Uterus (tissue), 4 donors: Measurements from ENCODE around the gene ZNF598. TPM values are rescaled to one million over a fixed set of nuclear protein-coding genes. Genes with fewer than 3 reads are reported as not detected.
A peak's percentile ranks its signal among the peaks of the same experiment; 100 is the strongest.

Source experiments
- DNase-seq, 2 donors: peaks; one replicate each; pipeline ENCODE4 v3.0.0-alpha.2; 2019 to 2020
- H3K27ac ChIP-seq, 2 donors: fragments of 200-600 bp; sonication (generic); 1 replicate in 1 of 2; 2 replicates in 1 of 2; pipeline ENCODE4 v1.5.1; 2016 to 2018
- H3K27me3 ChIP-seq, 2 donors: fragments of 200-600 bp; sonication (generic); one replicate each; pipeline ENCODE4 v1.5.1; 2018 to 2019; ENCODE audit warnings: control low read depth in 1 of 2
- H3K36me3 ChIP-seq, 2 donors: fragments of 200-600 bp; sonication (generic); one replicate each; pipeline ENCODE4 v1.5.1; 2019; ENCODE audit warnings: control low read depth in 1 of 2
- H3K4me1 ChIP-seq, 2 donors: fragments of 200-600 bp; sonication (generic); one replicate each; pipeline ENCODE4 v1.5.1; 2018 to 2019; ENCODE audit warnings: control low read depth in 1 of 2
- H3K4me3 ChIP-seq, 2 donors: fragments of 200-600 bp; sonication (generic); 1 replicate in 1 of 2; 2 replicates in 1 of 2; pipeline ENCODE4 v1.5.1; 2018 to 2019; ENCODE audit warnings: mild to moderate bottlenecking in 1 of 2
- H3K9me3 ChIP-seq, 2 donors: fragments of 200-600 bp; sonication (generic); one replicate each; pipeline ENCODE4 v1.5.1; 2019; ENCODE audit warnings: control low read depth in 1 of 2
- POLR2A ChIP-seq, 2 donors: fragments of 450-650 bp; IDR thresholded peaks; one replicate each; pipeline ENCODE4 v1.6.1; 2016; ENCODE audit warnings: antibody characterized with exemption in 2 of 2, mild to moderate bottlenecking in 1 of 2, moderate library complexity in 1 of 2
- intact Hi-C: fragments of 100-400 bp; cut with DNase I; formaldehyde crosslinking; loops from one replicate; pipeline ENCODE4 v1.15.1; 2023; ENCODE audit warnings: low total_unique reads
- total RNA-seq, 4 donors: library from RNA; depleted of rRNA in 3 of 4; stranded (reverse); fragments of >200 nt in 3 of 4; gene quantifications; one replicate each; pipeline versions ENCODE4 v1.1.0 to v1.2.4, GENCODE V29; 2014 to 2023
- TF ChIP-seq, protein P1 (sequence below), 4 experiments: fragments of 200-600 bp in 2 of 4; fragments of 450-650 bp in 2 of 4; sonication (generic) in 2 of 4; IDR thresholded peaks; one replicate each; pipeline ENCODE4 v1.5.1; 2016 to 2019; ENCODE audit warnings: antibody characterized with exemption in 4 of 4, mild to moderate bottlenecking in 2 of 4, moderate library complexity in 1 of 4
- donor health status: DM: yes; HTN: yes; CAD: no.

ZNF598 gene
- total RNA-seq, 4 donors from 2014 or later: 16.9 to 50.0 (median 34.6) TPM

DNA sequence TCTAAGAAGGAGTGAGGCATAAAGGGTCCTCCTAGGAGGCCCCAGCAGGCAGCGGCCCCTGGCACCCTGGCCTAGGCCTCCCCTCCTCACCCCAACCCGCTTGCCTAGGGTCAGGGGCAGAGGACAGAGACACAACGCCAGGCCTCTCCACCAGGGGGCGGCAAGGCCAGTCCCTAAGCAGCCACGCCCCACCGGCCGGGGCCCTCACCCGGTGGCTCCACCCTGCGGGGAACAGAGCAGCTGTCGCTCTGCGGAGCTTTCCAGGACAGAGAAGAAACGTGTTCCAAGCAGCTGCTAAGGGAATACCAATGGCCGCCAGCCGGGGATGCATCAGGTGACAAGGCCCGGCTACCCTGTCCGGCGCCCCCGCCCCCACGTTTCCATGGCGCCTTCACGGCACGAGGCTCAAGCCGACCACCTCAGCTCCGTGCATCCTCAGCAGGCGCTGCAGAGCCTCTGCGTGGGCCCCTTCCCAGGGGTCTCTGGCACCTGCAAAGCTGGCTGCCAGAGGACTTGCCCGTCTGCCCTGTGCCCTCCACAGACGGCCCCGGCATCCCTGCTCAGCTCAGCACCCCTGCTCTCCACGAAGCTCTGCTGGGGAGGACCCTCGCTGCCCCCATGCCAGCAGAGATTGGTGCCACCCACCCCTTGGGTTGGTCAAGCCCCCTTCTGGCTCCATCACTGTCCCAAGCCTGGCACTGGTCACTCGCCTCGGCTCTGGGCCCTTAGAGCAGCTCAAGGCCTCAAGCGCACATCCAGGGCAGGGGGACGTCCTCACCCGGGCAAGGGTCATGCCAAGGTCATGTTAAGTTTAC lies 5.6 kb downstream of the ZNF598 start:
- intact Hi-C loops: no loop called here
- H3K4me1 ChIP-seq: peaks cover 0 to 25% of the 10 kb centered on the region in 2 donors
- no peaks in the 10 kb centered on the region for H3K27me3 ChIP-seq
- H3K9me3 ChIP-seq: no peaks in the 10 kb centered on the region
- H3K27ac ChIP-seq: no peak overlapping the region
- TF ChIP-seq POLR2A (IDR thresholded peaks at IDR 0.05): no peak
- TF ChIP-seq, protein P1, sequence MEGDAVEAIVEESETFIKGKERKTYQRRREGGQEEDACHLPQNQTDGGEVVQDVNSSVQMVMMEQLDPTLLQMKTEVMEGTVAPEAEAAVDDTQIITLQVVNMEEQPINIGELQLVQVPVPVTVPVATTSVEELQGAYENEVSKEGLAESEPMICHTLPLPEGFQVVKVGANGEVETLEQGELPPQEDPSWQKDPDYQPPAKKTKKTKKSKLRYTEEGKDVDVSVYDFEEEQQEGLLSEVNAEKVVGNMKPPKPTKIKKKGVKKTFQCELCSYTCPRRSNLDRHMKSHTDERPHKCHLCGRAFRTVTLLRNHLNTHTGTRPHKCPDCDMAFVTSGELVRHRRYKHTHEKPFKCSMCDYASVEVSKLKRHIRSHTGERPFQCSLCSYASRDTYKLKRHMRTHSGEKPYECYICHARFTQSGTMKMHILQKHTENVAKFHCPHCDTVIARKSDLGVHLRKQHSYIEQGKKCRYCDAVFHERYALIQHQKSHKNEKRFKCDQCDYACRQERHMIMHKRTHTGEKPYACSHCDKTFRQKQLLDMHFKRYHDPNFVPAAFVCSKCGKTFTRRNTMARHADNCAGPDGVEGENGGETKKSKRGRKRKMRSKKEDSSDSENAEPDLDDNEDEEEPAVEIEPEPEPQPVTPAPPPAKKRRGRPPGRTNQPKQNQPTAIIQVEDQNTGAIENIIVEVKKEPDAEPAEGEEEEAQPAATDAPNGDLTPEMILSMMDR (IDR thresholded peaks at IDR 0.05): peak; percentile 71 to 88 (median 82)
- DNase-seq: peak; percentile 71 to 77
- H3K4me3 ChIP-seq: no peak overlapping the region
- H3K36me3 ChIP-seq: no peaks in the 10 kb centered on the region

GRCh38 chr16:2003231-2003826 lies 6.3 kb downstream of the ZNF598 start:
- H3K4me1 ChIP-seq: peaks cover 0 to 25% of the 10 kb centered on the region in 2 donors
- no peaks in the 10 kb centered on the region for H3K9me3 ChIP-seq
- no peak for TF ChIP-seq POLR2A (IDR thresholded peaks at IDR 0.05)
- TF ChIP-seq, protein P1 (IDR thresholded peaks at IDR 0.05): no peak
- intact Hi-C loops: no loop called here
- H3K4me3 ChIP-seq: no peak overlapping the region
- DNase-seq: no peak
- H3K36me3 ChIP-seq: no peaks in the 10 kb centered on the region
- no peak overlapping the region for H3K27ac ChIP-seq
- H3K27me3 ChIP-seq: no peaks in the 10 kb centered on the region

- peaks cover 0 to 18% of the 10 kb centered on the region in 2 donors for H3K4me1 ChIP-seq
- no peak overlapping the region for H3K27ac ChIP-seq
Observed at GRCh38 chr16:2002406-2003230, 7.0 kb downstream of the ZNF598 start.

DNA sequence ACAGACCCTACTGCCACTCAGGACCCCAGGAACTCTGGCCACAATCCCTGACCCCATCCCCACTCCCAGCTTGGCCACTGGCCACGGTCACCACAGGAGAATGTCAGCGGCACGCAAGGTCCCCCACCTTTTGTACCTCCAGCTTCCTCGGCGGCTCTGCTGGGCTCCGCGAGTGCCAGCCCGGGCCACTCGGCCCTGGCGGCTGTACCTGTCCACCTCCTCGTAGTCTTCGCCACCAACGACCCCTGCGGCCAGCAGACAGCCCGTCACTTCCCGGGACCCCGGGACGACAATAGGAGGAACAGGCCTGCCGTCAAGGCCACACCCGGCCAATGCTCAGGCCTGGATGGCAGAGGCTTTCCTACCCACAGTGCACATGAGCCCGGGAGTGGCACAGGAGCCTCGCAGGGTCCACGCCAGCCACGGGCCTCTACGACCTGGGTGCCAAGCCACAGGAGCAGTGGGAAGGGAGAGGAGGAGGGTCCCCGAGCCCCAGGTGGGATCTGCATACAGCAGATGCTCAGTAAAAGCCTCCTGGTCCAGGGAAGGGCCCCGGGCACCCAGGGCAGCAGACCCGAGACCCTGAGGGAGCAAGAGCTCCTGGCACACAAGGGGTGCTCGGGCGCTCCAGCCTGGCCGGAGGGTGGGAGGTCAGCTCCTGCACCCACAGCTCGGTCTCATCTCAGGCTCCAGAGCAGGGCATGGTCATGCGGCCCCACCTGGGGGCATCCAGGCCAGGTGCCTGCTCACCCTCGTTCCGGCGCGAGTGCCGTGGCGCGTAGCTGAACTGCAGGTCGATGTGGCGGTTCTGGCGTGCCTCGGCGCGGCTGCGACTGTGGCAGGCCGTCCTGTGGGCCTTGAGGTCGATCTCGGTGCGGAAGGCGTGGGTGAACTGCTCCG lies 7.9 kb downstream of the ZNF598 start:
- H3K9me3 ChIP-seq: no peaks in the 10 kb centered on the region
- no peaks in the 10 kb centered on the region for H3K36me3 ChIP-seq
- H3K27me3 ChIP-seq: no peaks in the 10 kb centered on the region
- peaks cover 0 to 9% of the 10 kb centered on the region in 2 donors for H3K4me1 ChIP-seq
- no peak for DNase-seq
- intact Hi-C loops: no loop called here
- no peak overlapping the region for H3K27ac ChIP-seq
- no peak for TF ChIP-seq POLR2A (IDR thresholded peaks at IDR 0.05)
- TF ChIP-seq, protein P1 (IDR thresholded peaks at IDR 0.05): no peak
- no peak overlapping the region for H3K4me3 ChIP-seq

More at GRCh38 chr16:2002406-2003230, 7.0 kb downstream of the ZNF598 start:
- TF ChIP-seq POLR2A (IDR thresholded peaks at IDR 0.05): no peak
- Histone ChIP-seq H3K27me3 (no peaks in the 10 kb centered on the region), H3K36me3 (no peaks in the 10 kb centered on the region), H3K9me3 (no peaks in the 10 kb centered on the region), H3K4me3 (no peak overlapping the region)
- intact Hi-C loops: no loop called here
- DNase-seq: no peak

DNA sequence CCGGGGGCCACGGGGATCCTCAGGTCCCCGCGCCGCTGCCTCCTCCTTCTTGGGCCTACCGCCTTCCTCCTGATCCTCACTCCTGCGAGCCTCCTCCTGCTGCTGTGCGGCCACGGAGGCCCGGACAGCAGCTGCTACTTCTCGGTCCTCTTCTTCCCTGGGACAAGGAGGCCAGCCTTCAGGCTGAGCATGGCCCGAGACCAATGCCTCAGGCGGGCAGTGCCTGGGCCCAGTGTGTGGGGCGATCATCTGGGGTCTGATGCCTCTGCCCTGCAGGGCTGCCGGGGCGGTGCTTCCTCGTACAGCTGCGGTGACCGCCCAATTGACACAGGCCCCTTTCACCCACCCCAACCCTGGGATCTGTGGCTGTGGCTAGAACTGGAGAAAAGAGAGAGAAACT lies 8.6 kb downstream of the ZNF598 start:
- H3K27me3 ChIP-seq: no peaks in the 10 kb centered on the region
- H3K4me3 ChIP-seq: no peak overlapping the region
- no peak for TF ChIP-seq POLR2A (IDR thresholded peaks at IDR 0.05)
- TF ChIP-seq, protein P1 (IDR thresholded peaks at IDR 0.05): no peak
- no peak for DNase-seq
- H3K36me3 ChIP-seq: no peaks in the 10 kb centered on the region
- H3K27ac ChIP-seq: no peak overlapping the region
- intact Hi-C loops: no loop called here
- H3K9me3 ChIP-seq: no peaks in the 10 kb centered on the region
- H3K4me1 ChIP-seq: peaks cover 0 to 8% of the 10 kb centered on the region in 2 donors
